CD14-positive monocyte (primary cell): ENCODE measurements around the gene SCAMP4. TPM values are rescaled to one million over a fixed set of nuclear protein-coding genes. Genes with fewer than 3 reads are reported as not detected.
A peak's percentile ranks its signal among the peaks of the same experiment; 100 is the strongest.

ENCODE experiments used
- DNase-seq, 3 donors: peaks; one replicate each; pipeline ENCODE4 v3.0.0-alpha.2; 2011 to 2022
- H2AFZ ChIP-seq: 2 replicates; pipeline ENCODE4 v1.6.0; 2012; ENCODE audit warnings: mild to moderate bottlenecking, low read depth, low read length, inconsistent platforms; ENCODE audit not compliant: insufficient read depth, poor library complexity, severe bottlenecking
- H3K27ac ChIP-seq, 2 donors: 1 replicate in 1 of 2; 2 replicates in 1 of 2; pipeline ENCODE4 v1.5.1; 2012 to 2013; ENCODE audit warnings: low read length in 2 of 2, control low read depth in 1 of 2, inconsistent platforms in 1 of 2, low read depth in 1 of 2, mild to moderate bottlenecking in 1 of 2
- H3K27me3 ChIP-seq, 2 donors: one replicate each; pipeline versions ENCODE4 v1.6.0 to v1.6.1; 2011 to 2013; ENCODE audit warnings: low read length in 2 of 2; ENCODE audit not compliant: control insufficient read depth in 2 of 2, insufficient read depth in 2 of 2
- H3K36me3 ChIP-seq, 2 donors: replicated peaks in 1 of 2; 1 replicate in 1 of 2; 2 replicates in 1 of 2; pipeline versions ENCODE4 v1.5.1 to v1.6.1; 2012 to 2013; ENCODE audit warnings: low read length in 2 of 2, control low read depth in 1 of 2, inconsistent platforms in 1 of 2, mild to moderate bottlenecking in 1 of 2; ENCODE audit not compliant: insufficient read depth in 2 of 2, control insufficient read depth in 1 of 2
- H3K4me1 ChIP-seq, 2 donors: 1 replicate in 1 of 2; 2 replicates in 1 of 2; pipeline versions ENCODE4 v1.5.1 to v1.6.1; 2012 to 2013; ENCODE audit warnings: low read length in 2 of 2, control low read depth in 1 of 2, inconsistent platforms in 1 of 2, mild to moderate bottlenecking in 1 of 2, moderate library complexity in 1 of 2; ENCODE audit not compliant: insufficient read depth in 2 of 2, control insufficient read depth in 1 of 2
- H3K4me2 ChIP-seq: replicated peaks from 2 replicates; pipeline ENCODE3; 2012; ENCODE audit warnings: low read length, moderate library complexity, mild to moderate bottlenecking; ENCODE audit not compliant: poor library complexity, severe bottlenecking; ENCODE audit errors: extremely low read depth
- H3K4me3 ChIP-seq, 3 experiments: fragments of 200-600 bp in 1 of 3; sonication (generic) in 1 of 3; replicated peaks in 1 of 3; 1 replicate in 2 of 3; 2 replicates in 1 of 3; pipeline ENCODE4 v1.5.1; 2011 to 2013; ENCODE audit warnings: low read length in 3 of 3, mild to moderate bottlenecking in 3 of 3, control low read depth in 2 of 3, low read depth in 2 of 3, inconsistent platforms in 1 of 3, moderate library complexity in 1 of 3
- H3K79me2 ChIP-seq: 2 replicates; pipeline ENCODE4 v1.6.0; 2012; ENCODE audit warnings: mild to moderate bottlenecking, control low read depth, inconsistent platforms, low read length, moderate library complexity; ENCODE audit not compliant: insufficient read depth
- H3K9ac ChIP-seq: 2 replicates; pipeline ENCODE4 v1.6.0; 2017; ENCODE audit warnings: low read length, mild to moderate bottlenecking; ENCODE audit not compliant: insufficient read depth, poor library complexity, severe bottlenecking
- H3K9me3 ChIP-seq, 2 donors: replicated peaks in 1 of 2; 1 replicate in 1 of 2; 2 replicates in 1 of 2; pipeline versions ENCODE4 v1.5.1 to v1.6.1; 2012 to 2013; ENCODE audit warnings: low read length in 2 of 2, control low read depth in 1 of 2; ENCODE audit not compliant: control insufficient read depth in 1 of 2, insufficient read depth in 1 of 2
- H4K20me1 ChIP-seq: 2 replicates; pipeline ENCODE4 v1.6.0; 2012; ENCODE audit warnings: mild to moderate bottlenecking, low read length, control low read depth, moderate library complexity; ENCODE audit not compliant: insufficient read depth
- H3K27ac Mint-ChIP-seq, 7 donors: one replicate each; pipeline ENCODE4 v1.8.0; 2020; ENCODE audit warnings: mild to moderate bottlenecking in 7 of 7, mixed read lengths in 7 of 7, moderate library complexity in 6 of 7, inconsistent platforms in 2 of 7
- H3K27me3 Mint-ChIP-seq, 3 donors: one replicate each; pipeline ENCODE4 v1.8.0; 2021 to 2022; ENCODE audit warnings: low read depth in 3 of 3, mild to moderate bottlenecking in 3 of 3, mixed read lengths in 3 of 3, moderate library complexity in 3 of 3, inconsistent platforms in 1 of 3
- H3K36me3 Mint-ChIP-seq, 2 donors: one replicate each; pipeline ENCODE4 v1.8.0; 2020; ENCODE audit warnings: mixed read lengths in 2 of 2, inconsistent platforms in 1 of 2, mild to moderate bottlenecking in 1 of 2
- H3K4me1 Mint-ChIP-seq: one replicate; pipeline ENCODE4 v1.8.0; 2020; ENCODE audit warnings: mild to moderate bottlenecking, mixed read lengths
- H3K4me3 Mint-ChIP-seq, 2 donors: one replicate each; pipeline ENCODE4 v1.8.0; 2020; ENCODE audit warnings: mild to moderate bottlenecking in 2 of 2, mixed read lengths in 2 of 2, moderate library complexity in 1 of 2
- H3K9me3 Mint-ChIP-seq, 7 donors: one replicate each; pipeline ENCODE4 v1.8.0; 2020 to 2022; ENCODE audit warnings: mixed read lengths in 7 of 7, mild to moderate bottlenecking in 6 of 7, moderate library complexity in 6 of 7, inconsistent platforms in 2 of 7
- WGBS: methylation state at CpG from one replicate; pipeline ENCODE4 v1.1.5; 2013; ENCODE audit warnings: missing lambda C conversion rate; ENCODE audit not compliant: insufficient coverage; 5-methylcytosine and 5-hydroxymethylcytosine counted together
- intact Hi-C, 2 donors: fragments of 100-400 bp; cut with micrococcal nuclease; formaldehyde crosslinking; loops; one replicate each; pipeline versions ENCODE4 v1.15.0 to v1.15.1; 2023
- polyA plus RNA-seq, 3 donors: library from polyadenylated mRNA; depleted of rRNA in 1 of 3; unstranded in 2 of 3; stranded (reverse) in 1 of 3; fragments of 300-500 nt in 2 of 3; fragments of >200 nt in 1 of 3; fragmentation: Illumina TruSeq in 2 of 3; gene quantifications; 1 replicate in 2 of 3; 2 replicates in 1 of 3; pipeline ENCODE4 v1.2.3, GENCODE V29; 2012 to 2021
- TF ChIP-seq, protein P1 (sequence below): fragments of 200-600 bp; IDR thresholded peaks from one replicate; pipeline ENCODE4 v1.8.0; 2022; ENCODE audit warnings: antibody characterized with exemption, mild to moderate bottlenecking

SCAMP4 gene
- polyA plus RNA-seq, 3 donors = 11.9 to 39.4 (median 15.4) TPM

GRCh38 chr19:1953037-1953436 is 47.8 kb downstream of the SCAMP4 start:
- H3K27ac Mint-ChIP-seq = no peak overlapping the region
- H3K9ac ChIP-seq = no peak overlapping the region
- peaks cover 33 to 55% of the 10 kb centered on the region in 2 donors for H3K36me3 ChIP-seq
- no peak overlapping the region for H3K27ac ChIP-seq
- no peak overlapping the region for H3K4me3 ChIP-seq
- peaks cover 20% of the 10 kb centered on the region for H3K4me1 Mint-ChIP-seq
- no peak for DNase-seq
- no peak overlapping the region for H3K4me2 ChIP-seq
- no peaks in the 10 kb centered on the region for H3K9me3 Mint-ChIP-seq
- peaks cover 23 to 49% of the 10 kb centered on the region in 2 donors for H3K36me3 Mint-ChIP-seq
- peaks cover 99% of the 10 kb centered on the region for H3K79me2 ChIP-seq
- peaks cover 12 to 28% of the 10 kb centered on the region in 2 donors for H3K4me1 ChIP-seq
- H3K4me3 Mint-ChIP-seq = no peak overlapping the region
- H3K27me3 ChIP-seq = no peaks in the 10 kb centered on the region
- TF ChIP-seq, protein P1, sequence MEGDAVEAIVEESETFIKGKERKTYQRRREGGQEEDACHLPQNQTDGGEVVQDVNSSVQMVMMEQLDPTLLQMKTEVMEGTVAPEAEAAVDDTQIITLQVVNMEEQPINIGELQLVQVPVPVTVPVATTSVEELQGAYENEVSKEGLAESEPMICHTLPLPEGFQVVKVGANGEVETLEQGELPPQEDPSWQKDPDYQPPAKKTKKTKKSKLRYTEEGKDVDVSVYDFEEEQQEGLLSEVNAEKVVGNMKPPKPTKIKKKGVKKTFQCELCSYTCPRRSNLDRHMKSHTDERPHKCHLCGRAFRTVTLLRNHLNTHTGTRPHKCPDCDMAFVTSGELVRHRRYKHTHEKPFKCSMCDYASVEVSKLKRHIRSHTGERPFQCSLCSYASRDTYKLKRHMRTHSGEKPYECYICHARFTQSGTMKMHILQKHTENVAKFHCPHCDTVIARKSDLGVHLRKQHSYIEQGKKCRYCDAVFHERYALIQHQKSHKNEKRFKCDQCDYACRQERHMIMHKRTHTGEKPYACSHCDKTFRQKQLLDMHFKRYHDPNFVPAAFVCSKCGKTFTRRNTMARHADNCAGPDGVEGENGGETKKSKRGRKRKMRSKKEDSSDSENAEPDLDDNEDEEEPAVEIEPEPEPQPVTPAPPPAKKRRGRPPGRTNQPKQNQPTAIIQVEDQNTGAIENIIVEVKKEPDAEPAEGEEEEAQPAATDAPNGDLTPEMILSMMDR = no peak
- no peaks in the 10 kb centered on the region for H3K9me3 ChIP-seq
- H3K27me3 Mint-ChIP-seq = no peaks in the 10 kb centered on the region
- WGBS = 93% methylated on average over 16 of the region's 19 CpGs
- peaks cover 100% of the 10 kb centered on the region for H4K20me1 ChIP-seq
- intact Hi-C loops = no loop called here
- no peak overlapping the region for H2AFZ ChIP-seq

- Histone ChIP-seq H3K9ac (no peak overlapping the region), H3K9me3 (no peaks in the 10 kb centered on the region), H2AFZ (no peak overlapping the region), H4K20me1 (peaks cover 100% of the 10 kb centered on the region), H3K79me2 (peaks cover 97% of the 10 kb centered on the region), H3K36me3 (peaks cover 33 to 55% of the 10 kb centered on the region in 2 donors), H3K4me1 (peaks cover 9 to 23% of the 10 kb centered on the region in 2 donors), H3K4me2 (no peak overlapping the region), H3K27ac (no peak overlapping the region), H3K27me3 (no peaks in the 10 kb centered on the region), H3K4me3 (no peak overlapping the region)
- WGBS = 96% methylated on average over 28 of the region's 32 CpGs
- H3K27ac Mint-ChIP-seq = peak overlapping the region in 1 of 7 donors; percentile 54
- TF ChIP-seq, protein P1 = no peak
- peaks cover 16% of the 10 kb centered on the region for H3K4me1 Mint-ChIP-seq
- no peaks in the 10 kb centered on the region for H3K9me3 Mint-ChIP-seq
- no peaks in the 10 kb centered on the region for H3K27me3 Mint-ChIP-seq
- peaks cover 23 to 49% of the 10 kb centered on the region in 2 donors for H3K36me3 Mint-ChIP-seq
- intact Hi-C loops = no loop called here
- no peak overlapping the region for H3K4me3 Mint-ChIP-seq
- DNase-seq = no peak
Observed at GRCh38 chr19:1953441-1954094, 48.4 kb downstream of the SCAMP4 start.
